ENCODE measurements around the gene MDFIC. TPM values are rescaled to one million over a fixed set of nuclear protein-coding genes. Genes with fewer than 3 reads are reported as not detected.

Gene MDFIC
- total RNA-seq, 1 experiment from 2014 or later, result 18.6 TPM

GRCh38 chr7:115052706-115053105, 130.8 kb downstream of the MDFIC start:
- in situ Hi-C loops (cut with HindIII; ENCODE audit: low pct_unique_long_range_greater_than_20kb, low sequenced_read_pairs), result no loop called here
- no peak for DNase-seq (ENCODE audit: low read depth)

GRCh38 chr7:115054478-115055065, 132.7 kb downstream of the MDFIC start:
- no peak for DNase-seq (ENCODE audit: low read depth)
- in situ Hi-C loops (cut with HindIII; ENCODE audit: low pct_unique_long_range_greater_than_20kb, low sequenced_read_pairs), result no loop called here

- in situ Hi-C loops (cut with HindIII; ENCODE audit: low pct_unique_long_range_greater_than_20kb, low sequenced_read_pairs), result no loop called here
- no peak for DNase-seq (ENCODE audit: low read depth)
These were observed 134.1 kb downstream of the MDFIC start for GRCh38 chr7:115056019-115056418.

GRCh38 chr7:115058726-115059125, 136.8 kb downstream of the MDFIC start:
- in situ Hi-C loops (cut with HindIII; ENCODE audit: low pct_unique_long_range_greater_than_20kb, low sequenced_read_pairs), result no loop called here
- no peak for DNase-seq (ENCODE audit: low read depth)

- in situ Hi-C loops (cut with HindIII; ENCODE audit: low pct_unique_long_range_greater_than_20kb, low sequenced_read_pairs), result no loop called here
- DNase-seq (ENCODE audit: low read depth), result no peak
These were observed 137.4 kb downstream of the MDFIC start for GRCh38 chr7:115059321-115059720.

- in situ Hi-C loops (cut with HindIII; ENCODE audit: low pct_unique_long_range_greater_than_20kb, low sequenced_read_pairs), result no loop called here
These were observed 138.4 kb downstream of the MDFIC start for GRCh38 chr7:115060095-115060870.

GRCh38 chr7:115066050-115066449, 144.2 kb downstream of the MDFIC start:
- no peak for DNase-seq (ENCODE audit: low read depth)
- in situ Hi-C loops (cut with HindIII; ENCODE audit: low pct_unique_long_range_greater_than_20kb, low sequenced_read_pairs), result no loop called here

More at GRCh38 chr7:115060095-115060870, 138.4 kb downstream of the MDFIC start:
- no peak for DNase-seq (ENCODE audit: low read depth)

GRCh38 chr7:115066634-115067033, 144.7 kb downstream of the MDFIC start:
- in situ Hi-C loops (cut with HindIII; ENCODE audit: low pct_unique_long_range_greater_than_20kb, low sequenced_read_pairs), result no loop called here

GRCh38 chr7:115068220-115068619, 146.3 kb downstream of the MDFIC start:
- DNase-seq (ENCODE audit: low read depth), result no peak
- in situ Hi-C loops (cut with HindIII; ENCODE audit: low pct_unique_long_range_greater_than_20kb, low sequenced_read_pairs), result no loop called here

More at GRCh38 chr7:115066634-115067033, 144.7 kb downstream of the MDFIC start:
- no peak for DNase-seq (ENCODE audit: low read depth)

Data from Caki2 (cell line).